HG03139 (cell line): ENCODE data around the gene ARHGEF1.
A peak's percentile ranks its signal among the peaks of the same experiment; 100 is the strongest.
"Not testable (repeated sequence)": the region's sequence is repeated elsewhere in the genome, so short reads cannot be mapped to it uniquely, and the experiment has no call there.

Source experiments
- ATAC-seq: cut with Tn5 transposase; IDR thresholded peaks from one replicate; pipeline ENCODE4 v1.9.1; 2021; ENCODE audit not compliant: unreplicated experiment

Gene ARHGEF1

DNA sequence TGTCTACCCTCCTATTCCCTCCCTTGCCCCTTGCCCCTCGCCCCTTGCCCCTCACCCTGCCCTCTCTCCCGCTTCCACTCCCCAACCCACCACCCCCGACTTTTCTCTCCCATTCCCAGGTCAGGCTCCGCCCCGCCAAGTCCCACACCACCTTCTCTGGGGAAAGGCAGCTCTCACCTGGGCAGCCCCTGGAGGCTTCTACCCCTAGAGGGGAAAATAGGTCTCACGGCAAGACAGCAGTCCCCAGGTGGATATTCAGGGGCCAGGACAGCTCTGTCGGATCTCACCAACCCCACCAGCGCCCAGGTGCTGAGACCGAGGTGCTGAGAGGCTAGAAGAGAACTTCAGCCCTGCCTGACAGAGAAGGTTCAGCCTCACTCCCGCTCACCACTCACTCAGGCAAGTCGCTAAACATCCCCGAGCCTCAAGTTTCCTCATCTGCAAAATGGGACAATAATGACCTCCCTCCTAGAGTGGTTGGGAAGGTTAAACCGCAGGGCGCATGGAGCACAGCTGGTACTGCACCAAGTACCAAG lies 46.6 kb downstream of the ARHGEF1 start:
- ATAC-seq = no peak

- ATAC-seq = no peak
Measured at GRCh38 chr19:41930322-41930722, 47.3 kb downstream of the ARHGEF1 start.

- ATAC-seq = no peak
Measured at GRCh38 chr19:41930926-41931592, 48.1 kb downstream of the ARHGEF1 start.

- ATAC-seq = no peak
Measured at GRCh38 chr19:41932259-41932719, 49.3 kb downstream of the ARHGEF1 start.

DNA sequence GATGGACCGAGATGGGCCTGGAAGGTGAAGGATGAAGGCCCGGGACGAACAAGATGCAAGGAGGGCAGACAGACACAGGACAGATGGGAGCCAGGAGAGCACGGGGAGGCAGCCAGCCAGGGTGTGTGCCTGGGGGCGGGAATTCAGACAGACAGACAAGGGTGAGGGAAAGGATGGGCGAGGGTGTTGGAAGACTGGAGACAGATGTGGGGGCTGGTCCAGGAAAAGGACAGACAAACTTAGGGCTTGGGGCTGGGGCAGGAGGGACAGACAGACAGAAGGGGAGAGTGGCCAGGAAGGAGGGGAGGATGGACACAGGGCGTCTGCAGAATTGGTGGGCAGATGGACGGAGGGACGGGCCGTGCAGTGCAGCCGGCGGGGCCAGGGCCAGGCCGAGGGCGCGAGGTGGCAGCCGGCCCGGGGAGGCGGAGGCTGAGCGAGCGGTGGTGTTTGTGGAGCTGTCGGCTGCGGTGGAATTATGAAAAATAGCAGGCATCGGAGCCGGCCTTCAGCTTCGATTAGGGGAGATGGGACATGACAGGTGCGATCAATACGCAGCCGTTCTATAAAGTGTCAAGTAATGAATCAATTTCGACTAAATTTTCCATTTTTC lies 49.8 kb downstream of the ARHGEF1 start:
- ATAC-seq = no peak

- no peak for ATAC-seq
Measured at GRCh38 chr19:41933693-41934426, 50.9 kb downstream of the ARHGEF1 start.

- no peak for ATAC-seq
Measured at GRCh38 chr19:41934849-41935374, 51.9 kb downstream of the ARHGEF1 start.

DNA sequence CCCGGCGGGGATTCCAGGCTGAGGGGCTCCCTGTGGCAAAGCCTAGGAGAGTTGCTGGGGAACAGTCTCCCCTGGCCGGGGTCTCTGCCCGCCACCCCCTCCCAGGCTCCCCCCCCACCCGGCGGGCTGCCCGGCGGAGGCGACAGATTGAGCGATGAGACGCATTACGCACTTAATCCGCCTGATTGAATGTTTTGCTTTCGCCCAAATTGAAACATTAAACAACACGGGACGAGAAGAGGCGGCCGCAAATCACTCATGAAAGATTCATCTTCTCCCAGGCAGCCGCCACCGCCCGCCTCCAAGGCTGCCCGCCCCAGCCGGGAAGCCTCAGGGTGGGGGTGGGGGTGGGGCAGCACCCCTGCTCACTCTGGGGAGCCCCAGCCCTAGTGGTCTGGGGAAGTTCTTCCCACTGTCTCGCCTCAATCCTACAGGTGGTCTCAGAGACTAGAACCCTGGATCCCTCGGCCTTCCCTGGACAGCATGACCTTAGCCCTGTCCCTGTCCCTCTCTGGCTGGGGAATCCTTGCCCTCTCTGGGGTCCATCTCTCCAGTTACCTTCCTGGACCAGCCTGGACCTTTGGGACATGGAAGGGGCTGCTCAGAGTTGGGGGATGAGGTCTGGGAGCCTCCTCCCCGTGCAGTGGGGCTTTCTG lies 52.9 kb downstream of the ARHGEF1 start:
- no peak for ATAC-seq

DNA sequence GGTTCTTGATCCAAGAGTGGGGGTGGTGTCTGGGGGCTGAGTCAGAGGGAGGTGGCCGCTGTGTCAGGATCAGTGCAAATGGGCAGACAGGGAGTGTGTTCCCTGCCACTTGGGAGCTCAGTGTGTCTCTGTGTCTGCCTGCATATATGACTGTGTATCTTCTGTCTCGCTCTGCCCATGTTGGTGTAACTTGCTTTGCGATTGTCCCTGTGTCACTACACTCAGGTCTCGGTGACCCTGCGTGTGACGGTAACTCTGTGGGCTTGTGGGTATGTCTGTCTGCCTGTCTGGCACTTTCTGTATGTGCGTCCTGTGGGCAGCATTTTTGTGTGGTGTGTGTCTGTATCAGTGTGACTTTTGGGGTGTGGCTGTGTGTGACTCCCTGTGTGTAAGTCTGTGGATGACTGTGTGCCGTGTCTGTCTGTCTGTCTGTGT lies 53.4 kb downstream of the ARHGEF1 start:
- no peak for ATAC-seq

GRCh38 chr19:41936961-41937360 lies 54.0 kb downstream of the ARHGEF1 start:
- ATAC-seq = no peak

DNA sequence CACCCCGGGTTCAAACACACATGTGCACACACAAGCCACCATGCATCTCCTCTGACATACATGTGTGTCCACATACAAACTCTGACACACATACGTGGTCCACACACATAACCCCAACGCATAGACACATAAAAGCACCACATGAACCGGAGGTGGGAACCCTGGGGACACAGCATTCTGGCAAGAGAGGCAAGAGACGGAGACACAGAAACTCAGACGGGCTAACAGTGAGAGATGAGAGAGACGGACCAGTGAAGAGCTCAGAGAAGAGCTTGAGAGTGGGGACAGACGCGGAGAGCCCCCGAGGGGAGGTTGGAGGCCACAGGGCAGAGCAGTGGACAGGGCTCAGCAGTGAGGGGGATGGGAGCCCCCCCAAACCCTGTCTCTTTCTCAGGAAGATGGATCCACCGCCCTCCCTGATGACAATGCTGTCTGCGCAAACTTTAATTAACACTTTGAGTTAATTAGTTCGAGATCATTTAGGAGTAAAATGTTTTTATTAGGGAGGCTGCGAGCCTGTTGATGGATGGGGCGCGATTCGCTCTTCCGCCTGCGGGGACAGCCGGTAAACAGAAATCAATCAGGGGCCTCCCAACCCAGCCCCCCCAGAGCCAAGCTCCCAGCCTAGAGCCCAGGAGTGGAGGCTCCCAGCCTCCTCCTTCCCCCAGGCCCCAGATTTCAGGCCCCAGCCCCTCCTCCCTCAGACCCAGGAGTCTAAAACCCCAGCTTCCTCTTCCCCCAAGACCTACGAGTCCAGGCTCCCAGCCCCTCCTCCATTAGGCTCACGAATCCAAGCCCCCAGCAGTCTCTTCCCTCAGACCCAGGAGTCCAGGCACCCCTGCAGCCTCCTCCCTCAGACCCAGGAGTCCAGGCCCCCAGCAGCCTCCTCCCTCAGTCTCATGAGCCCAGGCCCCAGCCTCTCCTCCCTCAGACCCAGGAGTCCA lies 54.8 kb downstream of the ARHGEF1 start:
- no peak for ATAC-seq

GRCh38 chr19:41939209-41939608 lies 56.2 kb downstream of the ARHGEF1 start:
- not testable (repeated sequence) for ATAC-seq

DNA sequence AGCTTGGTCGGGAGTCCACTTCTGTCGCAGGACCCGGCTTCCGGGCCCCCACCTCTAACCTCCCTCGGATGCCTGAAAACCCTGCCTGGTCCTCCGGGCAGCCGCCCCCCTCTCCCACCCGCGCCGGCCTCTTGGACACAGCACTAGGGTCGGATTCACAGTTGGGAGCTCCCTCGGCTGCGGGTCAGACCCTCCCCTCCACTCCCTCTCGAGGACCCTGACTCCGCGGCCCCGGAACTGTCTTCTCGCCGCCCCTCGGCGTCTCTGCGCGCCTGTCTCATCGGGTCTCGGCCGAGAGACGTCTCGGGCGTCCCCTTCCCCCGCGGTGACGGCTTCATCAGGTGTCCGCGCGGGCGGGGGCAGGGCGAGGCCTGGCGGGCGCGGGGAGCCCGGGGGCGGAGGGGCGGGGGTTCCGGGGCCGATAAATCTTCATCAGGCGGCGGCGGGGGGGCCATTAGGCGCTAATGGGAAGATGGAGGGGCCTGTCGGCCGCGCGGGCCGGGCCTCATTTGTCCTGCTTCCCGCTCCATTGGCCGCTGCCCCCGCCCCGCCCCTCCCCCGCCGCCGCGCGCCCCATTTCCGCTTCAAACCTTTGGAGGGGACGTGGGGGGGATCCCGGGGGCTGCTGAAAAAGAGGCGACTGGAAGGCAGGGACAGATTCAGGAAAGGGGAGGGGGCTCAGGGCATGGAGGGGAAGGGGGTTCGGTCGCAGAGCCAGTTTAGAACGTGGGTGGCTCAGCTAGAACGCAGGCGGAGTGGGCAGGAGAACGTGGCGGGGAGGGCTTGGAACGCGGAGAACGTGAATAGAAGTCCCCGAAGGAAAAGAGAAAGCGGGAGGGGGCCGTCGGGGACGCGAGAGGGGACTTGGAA lies 57.1 kb downstream of the ARHGEF1 start:
- no peak for ATAC-seq

- ATAC-seq = no peak
Measured at GRCh38 chr19:41940731-41941409, 57.9 kb downstream of the ARHGEF1 start.

- no peak for ATAC-seq
Measured at GRCh38 chr19:41941410-41942202, 58.6 kb downstream of the ARHGEF1 start.

DNA sequence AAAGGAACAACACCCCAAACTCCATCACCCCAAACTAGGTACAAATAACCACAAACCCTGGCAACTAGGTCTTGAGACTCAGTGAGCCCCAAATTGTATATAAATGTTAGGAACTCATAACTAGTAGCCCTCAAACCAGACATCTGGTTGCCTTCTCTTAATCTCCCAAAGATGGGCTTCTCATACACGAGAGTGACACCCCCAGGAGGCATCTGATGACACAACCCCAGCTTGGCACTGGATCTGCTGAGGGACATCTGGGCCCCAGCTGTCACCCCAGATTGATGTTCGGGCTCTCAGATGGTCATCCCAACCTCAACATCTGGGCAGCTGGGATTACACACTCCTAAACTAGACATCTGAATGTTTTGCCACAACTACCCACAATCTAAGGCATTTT lies 61.4 kb downstream of the ARHGEF1 start:
- no peak for ATAC-seq

DNA sequence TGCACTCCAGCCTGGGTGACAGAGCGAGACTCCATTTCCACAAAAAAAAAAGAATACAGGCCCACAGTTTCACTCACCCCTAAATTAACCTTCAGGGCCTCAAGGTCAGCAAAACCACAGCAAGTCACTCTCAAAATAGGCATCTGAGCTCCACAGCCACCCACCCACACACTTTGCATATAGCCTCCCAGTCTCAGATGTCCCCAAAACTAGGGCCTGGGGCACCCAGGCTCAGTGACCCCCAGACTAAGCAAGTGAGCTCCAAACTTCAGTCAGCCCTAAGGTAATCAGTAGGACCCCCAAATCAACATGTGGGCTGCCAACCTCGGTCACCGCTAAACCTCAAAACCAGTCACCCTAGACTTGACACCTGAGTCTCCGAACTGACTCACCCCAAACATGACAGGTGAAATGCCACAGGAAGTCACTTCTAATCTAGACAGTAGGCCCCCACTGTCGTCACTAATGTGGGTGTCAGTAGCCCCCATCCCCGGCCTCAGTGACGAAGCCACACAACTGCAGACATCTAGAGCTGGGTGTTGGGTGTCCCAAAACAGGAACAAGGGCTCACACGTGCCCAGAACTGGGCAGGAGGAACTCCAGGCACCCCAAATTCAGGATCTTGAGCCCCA lies 62.3 kb downstream of the ARHGEF1 start:
- peak; percentile 72 for ATAC-seq
